B cell (primary cell): Measurements from ENCODE around the gene TRMU. TPM values are rescaled to one million over a fixed set of nuclear protein-coding genes. Genes with fewer than 3 reads are reported as not detected.
A peak's percentile ranks its signal among the peaks of the same experiment; 100 is the strongest.

Experiments
- ATAC-seq: fragments of 200-7000 bp; cut with Tn5 transposase; one replicate; pipeline ENCODE4 v1.10.0; 2021; ENCODE audit warnings: low read depth, mild to moderate bottlenecking, moderate number of reproducible peaks, moderate library complexity
- CTCF ChIA-PET: fragments of 350-600 bp; sonication (Branson Sonifier 250); formaldehyde crosslinking; loops from one replicate; lab custom pipeline; 2021; ENCODE audit warnings: antibody characterized with exemption, inconsistent platforms; lab: Charles Lee
- POLR2A ChIA-PET: fragments of 350-600 bp; sonication (Branson Sonifier 250); formaldehyde crosslinking; loops from one replicate; lab custom pipeline; 2021; ENCODE audit warnings: antibody characterized with exemption; lab: Charles Lee
- DNase-seq: peaks from one replicate; pipeline ENCODE4 v3.0.0; 2013
- H2AFZ ChIP-seq: 2 replicates; pipeline ENCODE4 v1.6.1; 2012; ENCODE audit warnings: mild to moderate bottlenecking, low read depth, low read length; ENCODE audit not compliant: insufficient read depth, poor library complexity, severe bottlenecking
- H3K27ac ChIP-seq, 2 donors: 1 replicate in 1 of 2; 2 replicates in 1 of 2; pipeline ENCODE4 v1.5.1; 2012 to 2013; ENCODE audit warnings: low read length in 2 of 2, mild to moderate bottlenecking in 2 of 2, moderate library complexity in 1 of 2
- H3K27me3 ChIP-seq, 4 experiments: fragments of 200-600 bp in 1 of 4; sonication (generic) in 1 of 4; replicated peaks in 1 of 4; 1 replicate in 2 of 4; 2 replicates in 2 of 4; pipeline versions ENCODE4 v1.6.1 to v1.7.0; 2013 to 2016; ENCODE audit warnings: low read length in 3 of 4, mild to moderate bottlenecking in 2 of 4, mixed read lengths in 1 of 4, moderate library complexity in 1 of 4; ENCODE audit not compliant: insufficient read depth in 4 of 4, control insufficient read depth in 3 of 4; ENCODE audit errors: control extremely low read depth in 1 of 4
- H3K36me3 ChIP-seq, 2 experiments: replicated peaks in 1 of 2; 1 replicate in 1 of 2; 2 replicates in 1 of 2; pipeline versions ENCODE4 v1.6.1 to v1.7.1; 2013; ENCODE audit warnings: low read length in 1 of 2; ENCODE audit not compliant: insufficient read depth in 2 of 2, control insufficient read depth in 1 of 2; ENCODE audit errors: control extremely low read depth in 1 of 2, extremely low read depth in 1 of 2
- H3K4me1 ChIP-seq, 2 donors: fragments of 200-600 bp in 1 of 2; sonication (generic) in 1 of 2; 1 replicate in 1 of 2; 2 replicates in 1 of 2; pipeline versions ENCODE4 v1.5.1 to v1.6.1; 2013 to 2017; ENCODE audit warnings: low read length in 2 of 2; ENCODE audit not compliant: control insufficient read depth in 2 of 2, insufficient read depth in 2 of 2
- H3K4me2 ChIP-seq: replicated peaks from 2 replicates; pipeline ENCODE3; 2012; ENCODE audit warnings: mild to moderate bottlenecking, low read depth, low read length; ENCODE audit not compliant: poor library complexity, severe bottlenecking
- H3K4me3 ChIP-seq, 5 experiments: fragments of 200-600 bp in 1 of 5; sonication (generic) in 1 of 5; 1 replicate in 3 of 5; 2 replicates in 2 of 5; pipeline versions ENCODE4 v1.5.1 to v1.7.0; 2011 to 2016; ENCODE audit warnings: low read length in 4 of 5, mild to moderate bottlenecking in 4 of 5, low read depth in 2 of 5, control low read depth in 1 of 5, moderate library complexity in 1 of 5; ENCODE audit not compliant: insufficient read depth in 1 of 5; ENCODE audit errors: control extremely low read depth in 1 of 5, extremely low read depth in 1 of 5
- H3K79me2 ChIP-seq: fragments of 200-600 bp; sonication (generic); one replicate; pipeline ENCODE4 v1.6.0; 2016; ENCODE audit warnings: low read length; ENCODE audit not compliant: control insufficient read depth, insufficient read depth
- H3K9ac ChIP-seq: fragments of 200-600 bp; sonication (generic); 2 replicates; pipeline ENCODE4 v1.6.1; 2017; ENCODE audit warnings: mild to moderate bottlenecking, low read length, moderate library complexity
- H3K9me3 ChIP-seq, 3 donors: one replicate each; pipeline versions ENCODE4 v1.6.1 to v1.7.1; 2013; ENCODE audit warnings: low read length in 2 of 3; ENCODE audit not compliant: control insufficient read depth in 2 of 3, insufficient read depth in 1 of 3; ENCODE audit errors: control extremely low read depth in 1 of 3
- H4K20me1 ChIP-seq: 2 replicates; pipeline ENCODE4 v1.6.0; 2012; ENCODE audit warnings: mild to moderate bottlenecking, low read length; ENCODE audit not compliant: insufficient read depth, control insufficient read depth, poor library complexity, severe bottlenecking
- H3K27ac Mint-ChIP-seq: one replicate; pipeline ENCODE4 v1.8.0; 2021; ENCODE audit warnings: mixed read lengths
- H3K27me3 Mint-ChIP-seq: one replicate; pipeline ENCODE4 v1.8.0; 2021; ENCODE audit warnings: mixed read lengths
- H3K4me1 Mint-ChIP-seq: one replicate; pipeline ENCODE4 v1.8.0; 2021; ENCODE audit warnings: mixed read lengths
- H3K4me3 Mint-ChIP-seq: one replicate; pipeline ENCODE4 v1.8.0; 2021; ENCODE audit warnings: mixed read lengths
- H3K9me3 Mint-ChIP-seq: one replicate; pipeline ENCODE4 v1.8.0; 2022; ENCODE audit warnings: mixed read lengths; ENCODE audit not compliant: insufficient read depth
- EZH2 ChIP-seq: IDR thresholded peaks from 2 replicates; pipeline ENCODE4 v1.6.1; 2012; ENCODE audit warnings: borderline replicate concordance, low read depth, mild to moderate bottlenecking, moderate library complexity, low read length; ENCODE audit not compliant: insufficient read depth, poor library complexity, severe bottlenecking
- WGBS: methylation state at CpG from one replicate; pipeline ENCODE4 v1.1.5; 2013; ENCODE audit warnings: missing lambda C conversion rate; ENCODE audit not compliant: insufficient coverage; 5-methylcytosine and 5-hydroxymethylcytosine counted together
- intact Hi-C: fragments of 100-400 bp; cut with micrococcal nuclease; formaldehyde crosslinking; loops from one replicate; pipeline ENCODE4 v1.10.0; 2022
- polyA plus RNA-seq: library from polyadenylated mRNA; depleted of rRNA; stranded (reverse); fragments of >200 nt; gene quantifications from 2 replicates; pipeline ENCODE4 v1.2.3, GENCODE V29; 2012
- total RNA-seq, 2 donors: library from RNA; stranded (reverse); fragments of 120-200 nt in 1 of 2; gene quantifications; 1 replicate in 1 of 2; 2 replicates in 1 of 2; pipeline versions ENCODE4 v1.2.3 to v1.2.4, GENCODE V29; 2013 to 2022
- TF ChIP-seq, protein P1 (sequence below): fragments of 200-600 bp; IDR thresholded peaks from one replicate; pipeline ENCODE4 v1.8.0; 2022; ENCODE audit warnings: antibody characterized with exemption, mild to moderate bottlenecking

TRMU gene
- total and polyA plus RNA-seq, 2 donors (not counting 1 experiment from before 2014, with no cell fraction given) = 51.0 to 76.9 TPM

DNA sequence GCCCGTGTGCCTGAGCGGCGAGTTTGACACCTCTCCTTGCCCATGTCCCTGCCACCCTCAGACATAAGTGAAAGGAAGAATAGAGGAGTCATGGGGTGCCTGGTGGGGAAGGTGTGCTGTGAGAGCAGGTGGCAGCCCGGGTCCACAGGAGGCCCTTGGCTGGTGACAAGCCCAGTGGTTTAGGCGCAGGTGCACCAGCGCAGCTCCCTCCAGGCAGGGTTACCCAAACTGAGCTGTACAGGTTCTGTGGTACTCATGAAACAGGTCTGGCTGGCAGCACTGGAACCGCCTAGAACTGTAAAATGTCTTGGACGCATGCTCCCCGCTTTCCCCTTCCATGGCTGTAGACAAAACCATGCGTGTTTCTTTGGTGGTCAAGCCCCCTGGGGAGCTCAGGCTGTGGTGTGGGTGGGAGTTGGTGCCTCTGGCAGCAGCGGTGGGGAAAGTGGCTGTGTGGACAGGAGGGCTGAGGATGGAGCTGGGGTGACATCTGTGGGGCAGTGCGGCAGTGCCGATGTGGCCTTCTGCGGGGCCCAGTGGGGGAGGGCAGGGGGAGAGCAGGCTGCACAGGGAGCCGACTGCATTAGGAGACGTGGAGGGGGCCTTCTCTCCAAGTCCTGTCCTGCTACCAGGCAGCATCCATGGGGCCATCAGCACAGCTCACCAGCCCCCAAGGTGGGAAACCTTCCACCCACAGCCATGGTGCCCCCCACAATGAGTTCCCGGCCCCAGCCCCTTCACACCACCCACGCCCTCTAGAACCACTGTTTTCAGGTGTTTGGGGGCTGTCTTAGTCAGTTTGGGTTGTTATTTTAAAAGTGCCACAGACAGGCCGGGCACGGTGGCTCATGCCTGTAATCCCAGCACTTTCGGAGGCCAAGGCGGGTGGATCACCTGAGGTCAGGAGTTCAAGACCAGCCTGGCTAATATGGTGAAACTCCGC is 44.4 kb upstream of the TRMU start:
- ATAC-seq (no peak), DNase-seq (no peak)
- WGBS = 94% methylated on average over 15 of the region's 23 CpGs
- TF ChIP-seq, protein P1, sequence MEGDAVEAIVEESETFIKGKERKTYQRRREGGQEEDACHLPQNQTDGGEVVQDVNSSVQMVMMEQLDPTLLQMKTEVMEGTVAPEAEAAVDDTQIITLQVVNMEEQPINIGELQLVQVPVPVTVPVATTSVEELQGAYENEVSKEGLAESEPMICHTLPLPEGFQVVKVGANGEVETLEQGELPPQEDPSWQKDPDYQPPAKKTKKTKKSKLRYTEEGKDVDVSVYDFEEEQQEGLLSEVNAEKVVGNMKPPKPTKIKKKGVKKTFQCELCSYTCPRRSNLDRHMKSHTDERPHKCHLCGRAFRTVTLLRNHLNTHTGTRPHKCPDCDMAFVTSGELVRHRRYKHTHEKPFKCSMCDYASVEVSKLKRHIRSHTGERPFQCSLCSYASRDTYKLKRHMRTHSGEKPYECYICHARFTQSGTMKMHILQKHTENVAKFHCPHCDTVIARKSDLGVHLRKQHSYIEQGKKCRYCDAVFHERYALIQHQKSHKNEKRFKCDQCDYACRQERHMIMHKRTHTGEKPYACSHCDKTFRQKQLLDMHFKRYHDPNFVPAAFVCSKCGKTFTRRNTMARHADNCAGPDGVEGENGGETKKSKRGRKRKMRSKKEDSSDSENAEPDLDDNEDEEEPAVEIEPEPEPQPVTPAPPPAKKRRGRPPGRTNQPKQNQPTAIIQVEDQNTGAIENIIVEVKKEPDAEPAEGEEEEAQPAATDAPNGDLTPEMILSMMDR = no peak
- TF ChIP-seq EZH2 = no peak
- Histone ChIP-seq H3K9ac (no peak overlapping the region), H3K79me2 (peaks cover 4% of the 10 kb centered on the region), H3K36me3 (peaks cover 0 to 2% of the 10 kb centered on the region in 2 experiments), H3K27ac (no peak overlapping the region), H3K4me1 (peaks cover 49 to 67% of the 10 kb centered on the region in 2 donors), H3K4me2 (no peak overlapping the region), H3K4me3 (no peak overlapping the region), H2AFZ (no peak overlapping the region), H3K9me3 (peaks cover 0 to 19% (median 0%) of the 10 kb centered on the region in 3 donors), H3K27me3 (no peaks in the 10 kb centered on the region), H4K20me1 (no peaks in the 10 kb centered on the region)
- POLR2A ChIA-PET = no interaction called here
- H3K27me3 Mint-ChIP-seq = no peaks in the 10 kb centered on the region
- no peak overlapping the region for H3K4me3 Mint-ChIP-seq
- CTCF ChIA-PET = interaction anchor here (0.8 kb wide), 1 partner anchor 164 kb away, joined by 3 read pairs; no protein-coding TSS in a partner anchor
- intact Hi-C loops = no loop called here
- peaks cover 63% of the 10 kb centered on the region for H3K4me1 Mint-ChIP-seq
- H3K27ac Mint-ChIP-seq = peak overlapping the region; percentile 32
- no peaks in the 10 kb centered on the region for H3K9me3 Mint-ChIP-seq

DNA sequence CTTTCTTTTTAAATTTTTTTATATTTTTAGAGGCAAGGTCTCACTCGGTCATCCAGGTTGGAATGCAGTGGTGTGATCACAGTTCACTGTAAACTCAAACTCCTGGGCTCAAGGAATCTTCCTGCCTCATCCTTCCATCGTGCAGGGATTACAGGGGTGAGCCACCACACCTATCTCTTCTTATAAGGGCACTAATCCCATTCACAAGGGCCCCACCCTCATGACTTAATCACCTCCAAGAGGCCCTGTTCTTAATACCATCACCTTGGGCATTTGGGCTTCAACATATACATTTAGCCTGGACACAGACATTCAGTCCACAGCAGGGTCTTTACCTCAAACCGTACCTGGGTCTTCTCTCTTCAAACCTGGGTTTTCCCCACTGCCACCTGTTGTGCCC is 43.3 kb upstream of the TRMU start:
- Mint-ChIP-seq H3K9me3 (no peaks in the 10 kb centered on the region), H3K27me3 (no peaks in the 10 kb centered on the region), H3K27ac (peak overlapping the region; percentile 46), H3K4me3 (no peak overlapping the region), H3K4me1 (peaks cover 63% of the 10 kb centered on the region)
- Histone ChIP-seq H3K9me3 (peaks cover 0 to 19% (median 0%) of the 10 kb centered on the region in 3 donors), H3K4me1 (peaks cover 44 to 63% of the 10 kb centered on the region in 2 donors), H3K9ac (no peak overlapping the region), H4K20me1 (no peaks in the 10 kb centered on the region), H2AFZ (no peak overlapping the region), H3K27me3 (peaks cover 0 to 3% (median 0%) of the 10 kb centered on the region in 4 experiments), H3K36me3 (peaks cover 0 to 2% of the 10 kb centered on the region in 2 experiments), H3K4me2 (peak overlapping the region; percentile 1), H3K27ac (no peak overlapping the region), H3K4me3 (no peak overlapping the region), H3K79me2 (peaks cover 5% of the 10 kb centered on the region)
- ATAC-seq (no peak), DNase-seq (no peak)
- ChIA-PET POLR2A (no interaction called here), CTCF (no interaction called here)
- 84% methylated on average over 2 of the region's 3 CpGs for WGBS
- intact Hi-C loops = no loop called here
- TF ChIP-seq EZH2 = no peak
- TF ChIP-seq, protein P1 = no peak
